GM06990 (cell line): ENCODE measurements around the gene AK9.

ENCODE experiments used
- DNase-seq: peaks from one replicate; pipeline ENCODE4 v3.0.0-alpha.2; 2011; ENCODE audit not compliant: insufficient read length; ENCODE audit errors: extremely low read depth
- H3K27me3 ChIP-seq: replicated peaks from 2 replicates; pipeline ENCODE4 v1.6.0; 2011; ENCODE audit warnings: low read length; ENCODE audit not compliant: control insufficient read depth, insufficient read depth
- H3K36me3 ChIP-seq: 2 replicates; pipeline ENCODE4 v1.5.1; 2011; ENCODE audit warnings: low read length; ENCODE audit not compliant: control insufficient read depth, insufficient read depth
- H3K4me3 ChIP-seq: replicated peaks from 2 replicates; pipeline ENCODE4 v1.5.1; 2011; ENCODE audit warnings: low read depth, mild to moderate bottlenecking, control low read depth, low read length
- CTCF ChIP-seq: IDR thresholded peaks from 2 replicates; pipeline ENCODE4 v1.5.1; 2011; ENCODE audit warnings: low read length, control low read depth, mild to moderate bottlenecking, inconsistent platforms; ENCODE audit not compliant: insufficient read depth, poor library complexity, severe bottlenecking

The AK9 gene

DNA sequence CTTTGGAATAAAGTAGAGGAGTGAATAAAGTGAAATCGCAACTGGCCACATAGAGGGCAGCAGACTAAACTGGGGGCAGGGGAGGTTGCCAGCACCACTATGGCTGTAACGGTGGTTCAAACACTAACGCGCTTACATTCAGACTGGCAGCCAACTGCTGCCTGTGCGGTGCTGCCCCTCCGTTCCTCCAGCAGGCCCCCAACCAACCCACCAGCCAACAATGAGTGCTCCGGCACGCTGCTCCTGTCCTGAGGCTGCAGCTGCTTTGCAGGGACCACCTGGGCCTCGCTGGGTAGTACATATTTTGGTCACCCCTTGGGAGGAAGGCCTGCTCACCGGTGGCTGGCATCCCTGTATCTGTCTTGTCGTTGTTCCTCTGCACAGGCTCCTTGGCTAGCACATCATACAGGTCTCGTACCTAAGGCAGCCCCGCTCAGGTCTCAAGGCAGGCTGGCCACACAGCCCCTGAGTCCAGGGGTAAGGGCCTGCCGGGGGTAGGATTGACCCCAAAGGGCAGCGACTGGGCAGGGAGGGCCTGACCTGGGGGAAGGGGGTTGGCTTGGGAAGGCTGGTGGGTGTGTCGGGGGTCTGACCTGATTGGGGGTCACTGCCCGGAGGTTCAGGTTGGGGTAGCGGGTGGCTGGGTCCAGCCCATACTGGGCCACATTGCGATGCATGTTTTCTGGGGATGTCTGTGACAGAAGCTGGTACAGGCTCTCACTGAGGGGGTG, 241.8 kb downstream of the AK9 start:
- no peaks in the 10 kb centered on the region for H3K27me3 ChIP-seq
- no peak overlapping the region for H3K4me3 ChIP-seq
- H3K36me3 ChIP-seq, result peaks cover 60% of the 10 kb centered on the region
- TF ChIP-seq CTCF, result no peak
- no peak for DNase-seq

GRCh38 chr6:109448615-109449014, 242.4 kb downstream of the AK9 start:
- Histone ChIP-seq H3K4me3 (no peak overlapping the region), H3K36me3 (peaks cover 60% of the 10 kb centered on the region), H3K27me3 (no peaks in the 10 kb centered on the region)
- TF ChIP-seq CTCF, result no peak
- DNase-seq, result no peak

- TF ChIP-seq CTCF, result no peak
- H3K4me3 ChIP-seq, result no peak overlapping the region
- H3K36me3 ChIP-seq, result peaks cover 60% of the 10 kb centered on the region
- no peak for DNase-seq
- H3K27me3 ChIP-seq, result no peaks in the 10 kb centered on the region
These were observed 243.0 kb downstream of the AK9 start for GRCh38 chr6:109447878-109448555.

GRCh38 chr6:109447087-109447486, 243.9 kb downstream of the AK9 start:
- peaks cover 62% of the 10 kb centered on the region for H3K36me3 ChIP-seq

DNA sequence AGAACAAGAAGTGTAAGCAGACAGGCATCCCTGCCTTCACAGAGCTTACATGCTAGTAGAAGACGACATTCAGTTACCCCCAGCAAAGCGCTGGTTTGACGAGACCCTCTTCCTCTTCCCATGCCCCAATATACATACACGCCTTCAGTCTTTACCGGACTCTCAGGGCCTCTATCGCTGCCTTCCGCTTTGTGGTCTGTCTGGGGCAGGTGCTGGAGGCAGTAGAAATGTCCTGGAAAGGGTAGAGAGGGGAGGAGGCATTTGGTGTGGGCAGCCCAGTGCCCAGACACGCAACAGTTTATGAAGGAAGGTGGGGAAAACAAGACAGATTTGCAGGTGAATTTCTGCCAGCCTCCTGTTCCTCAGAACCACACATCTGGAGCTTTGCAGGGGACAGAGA, 244.5 kb downstream of the AK9 start:
- peaks cover 59% of the 10 kb centered on the region for H3K36me3 ChIP-seq
- no peak for DNase-seq
- no peak for TF ChIP-seq CTCF

More at GRCh38 chr6:109447087-109447486, 243.9 kb downstream of the AK9 start:
- no peak for TF ChIP-seq CTCF
- DNase-seq, result no peak
- Histone ChIP-seq H3K27me3 (no peaks in the 10 kb centered on the region), H3K4me3 (no peak overlapping the region)

More for the DNA sequence above, 244.5 kb downstream of the AK9 start:
- Histone ChIP-seq H3K4me3 (no peak overlapping the region), H3K27me3 (no peaks in the 10 kb centered on the region)
